RWPE1 (cell line): ENCODE measurements around the gene CCDC7.
A peak's percentile ranks its signal among the peaks of the same experiment; 100 is the strongest.
"Not testable (repeated sequence)": the region's sequence is repeated elsewhere in the genome, so short reads cannot be mapped to it uniquely, and the experiment has no call there.

Source experiments
- CTCF ChIA-PET: fragments of 350-600 bp; sonication (Branson Sonifier 250); formaldehyde crosslinking; extraction: SDS; loops from one replicate; lab custom pipeline; 2021; lab: Yijun Ruan, JAX
- POLR2A ChIA-PET: fragments of 400-600 bp; formaldehyde crosslinking; extraction: SDS; loops from one replicate; lab custom pipeline; 2020; ENCODE audit warnings: antibody characterized with exemption; ENCODE audit not compliant: low non-redundant PET; lab: Yijun Ruan, JAX
- DNase-seq: peaks from one replicate; pipeline ENCODE4 v3.0.0; 2012; ENCODE audit warnings: low spot score
- H3K27ac ChIP-seq: fragments of 450-650 bp; 2 replicates; pipeline ENCODE4 v1.5.1; 2017
- CTCF ChIP-seq: fragments of 450-650 bp; conservative IDR thresholded peaks from 2 replicates; pipeline ENCODE4 v1.5.1; 2017; ENCODE audit warnings: low read depth, mild to moderate bottlenecking

CCDC7 gene

DNA sequence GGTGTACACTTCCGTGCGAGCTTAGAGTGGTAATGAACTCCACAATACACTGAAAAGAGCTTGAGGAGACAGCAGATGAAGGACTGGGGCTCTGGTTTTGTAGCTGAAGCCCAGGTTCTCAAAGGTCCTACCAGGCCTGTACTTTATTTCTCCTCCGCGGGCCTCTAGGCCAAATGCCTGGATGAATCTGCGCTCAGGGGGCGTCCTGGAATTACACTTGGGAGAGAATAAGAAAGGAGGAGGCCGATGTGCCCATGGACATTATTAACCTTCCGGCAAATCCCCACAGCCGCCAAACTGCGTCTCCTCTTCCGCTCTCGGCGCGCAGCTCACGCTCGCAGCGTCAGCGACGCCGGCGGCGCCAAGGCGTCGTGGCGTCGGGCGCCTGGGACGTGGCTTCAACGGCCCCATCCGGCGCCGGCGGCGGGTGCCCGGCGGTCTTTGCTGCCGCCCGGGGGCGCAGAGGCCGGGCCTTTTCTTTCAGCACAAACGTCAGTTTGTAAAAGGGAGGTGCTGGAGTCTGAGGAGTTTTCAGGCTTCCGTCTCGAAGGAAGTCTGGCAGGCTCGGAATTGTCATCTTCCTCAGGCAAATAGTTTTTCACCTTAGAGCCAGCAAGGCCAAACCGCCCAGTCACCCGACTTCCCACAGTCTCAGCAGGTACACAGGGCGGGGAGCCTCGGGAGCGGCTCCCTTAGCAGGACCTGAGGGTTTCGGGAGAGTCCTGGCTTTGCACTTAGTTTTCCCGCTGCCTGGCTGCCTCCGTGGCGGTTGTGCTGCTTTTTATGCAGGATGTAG, at the start of gene CCDC7:
TSS of gene CCDC7 (plus strand) at position 401 of the 796 bp plus-strand sequence. CDS start 5,503 bp downstream, outside the sequence.
- H3K27ac ChIP-seq: peak within 1 kb of the TSS; percentile 99
- POLR2A ChIA-PET: interaction anchor here (0.8 to 0.9 kb wide), 2 partner anchors 9 to 67 kb away, joined by 3 read pairs; no protein-coding TSS in a partner anchor
- TF ChIP-seq CTCF: peak; percentile 59
- CTCF ChIA-PET: interaction anchor here (0.5 kb wide), 1 partner anchor 239 kb away, joined by 4 read pairs; no protein-coding TSS in a partner anchor
- peak; percentile 62 for DNase-seq

- DNase-seq, CTCF ChIA-PET, POLR2A ChIA-PET: not testable (repeated sequence)
Measured at GRCh38 chr10:32397163-32397562, 48.8 kb upstream of the CCDC7 start.

GRCh38 chr10:32399720-32400119, 46.2 kb upstream of the CCDC7 start:
- CTCF ChIA-PET, POLR2A ChIA-PET, H3K27ac ChIP-seq: not testable (repeated sequence)

More at GRCh38 chr10:32397163-32397562, 48.8 kb upstream of the CCDC7 start:
- not testable (repeated sequence) for H3K27ac ChIP-seq

DNA sequence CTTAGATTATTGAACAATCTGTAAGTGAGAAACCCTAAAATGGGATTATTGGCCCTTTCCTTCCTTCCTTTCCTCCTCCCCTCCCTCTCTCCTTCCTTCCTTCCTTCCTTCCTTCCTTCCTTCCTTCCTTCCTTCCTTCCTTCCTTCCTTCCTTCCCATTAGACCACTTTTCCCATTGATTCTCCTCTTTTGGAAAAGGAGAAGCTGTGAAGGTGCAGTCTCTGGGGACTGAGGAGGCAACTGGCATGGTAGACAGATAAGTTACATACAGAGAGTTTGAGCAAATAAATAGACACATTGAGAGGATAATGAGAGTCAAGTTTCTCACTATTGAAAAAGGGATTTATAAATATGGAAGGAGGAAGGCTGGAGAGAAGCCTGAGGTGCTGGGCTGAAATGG, 45.0 kb upstream of the CCDC7 start:
- POLR2A ChIA-PET: no interaction called here
- H3K27ac ChIP-seq: no peak overlapping the region
- no peak for DNase-seq
- CTCF ChIA-PET: interaction anchor here (0.8 kb wide), 1 partner anchor 20 kb away, joined by 5 read pairs; no protein-coding TSS in a partner anchor
- TF ChIP-seq CTCF: no peak

More at GRCh38 chr10:32399720-32400119, 46.2 kb upstream of the CCDC7 start:
- DNase-seq: not testable (repeated sequence)

DNA sequence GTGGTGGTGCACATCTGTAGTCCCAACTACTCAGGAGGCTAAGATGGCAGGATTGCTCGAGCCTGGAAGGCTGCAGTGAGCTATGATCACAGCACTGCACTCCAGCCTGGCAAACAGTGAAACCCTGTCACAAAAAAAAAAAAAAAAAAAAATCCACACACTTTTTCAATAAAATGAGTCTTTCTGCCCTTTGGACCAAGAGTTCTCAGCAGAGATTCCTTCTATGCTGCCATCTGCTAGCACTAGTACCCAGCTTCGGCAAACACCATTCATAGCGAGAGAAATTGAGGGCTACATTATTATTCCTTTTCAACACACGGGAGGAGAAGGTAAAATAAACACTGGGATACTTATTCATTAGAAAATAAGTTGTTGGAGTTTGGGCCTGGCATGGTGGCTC, 43.4 kb upstream of the CCDC7 start:
- DNase-seq: no peak
- no peak for TF ChIP-seq CTCF
- CTCF ChIA-PET: interaction anchor here (0.5 kb wide), 1 partner anchor 840 kb away, joined by 7 read pairs; no protein-coding TSS in a partner anchor
- no peak overlapping the region for H3K27ac ChIP-seq
- POLR2A ChIA-PET: no interaction called here

DNA sequence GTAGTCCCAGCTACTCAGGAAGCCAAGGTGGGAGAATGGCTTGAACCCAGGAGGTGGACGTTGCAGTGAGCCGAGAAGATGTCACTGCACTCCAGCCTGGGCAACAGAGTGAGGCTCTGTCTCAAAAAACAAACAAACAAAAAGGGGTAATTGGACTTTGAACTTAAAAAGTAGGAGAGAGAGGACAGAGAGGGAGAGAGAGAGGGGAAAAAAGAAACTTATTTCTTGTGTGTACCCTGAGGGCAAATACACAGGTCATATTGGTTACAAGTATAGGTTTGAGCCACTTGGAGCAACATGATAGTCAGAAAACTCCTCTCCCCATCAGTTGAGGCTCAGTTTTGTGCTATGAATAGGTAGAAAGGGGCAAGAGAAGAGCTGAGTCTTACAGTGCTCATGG, 42.8 kb upstream of the CCDC7 start:
- POLR2A ChIA-PET: no interaction called here
- H3K27ac ChIP-seq: no peak overlapping the region
- TF ChIP-seq CTCF: no peak
- no peak for DNase-seq
- CTCF ChIA-PET: no interaction called here

- ChIA-PET CTCF (no interaction called here), POLR2A (no interaction called here)
- TF ChIP-seq CTCF: no peak
- H3K27ac ChIP-seq: no peak overlapping the region
- no peak for DNase-seq
Measured at GRCh38 chr10:32408690-32409089, 37.2 kb upstream of the CCDC7 start.
